Measurements from ENCODE around the gene CD101. TPM values are rescaled to one million over a fixed set of nuclear protein-coding genes. Genes with fewer than 3 reads are reported as not detected.

Gene CD101
- total and polyA plus RNA-seq, 2 of the 8 experiments (the other 6 are each of a cell fraction or from before 2014, with no cell fraction given) = 1.1 to 1.2 TPM

DNA sequence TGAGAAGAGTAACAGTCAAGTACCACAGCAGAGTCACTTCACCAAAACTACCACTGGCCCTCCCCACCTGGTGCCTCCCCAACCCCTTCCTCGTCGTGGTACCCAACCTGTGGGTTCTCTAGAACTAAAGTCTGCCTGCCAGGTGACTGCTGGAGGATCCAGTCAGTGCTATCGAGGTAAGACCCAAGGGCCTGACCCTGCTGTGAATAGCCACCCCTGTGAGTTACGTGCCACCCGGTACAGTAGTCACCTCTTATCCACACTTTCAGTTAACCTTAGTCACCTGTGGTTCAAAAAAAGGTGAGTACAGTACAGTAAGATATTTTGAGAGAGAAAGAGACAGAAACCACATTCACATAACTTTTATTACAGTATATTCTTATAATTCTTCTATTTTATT lies 75.1 kb downstream of the CD101 start:
- no peak overlapping the region for H2BK12ac ChIP-seq (ENCODE audit: low read depth, low read length)
- H2AFZ ChIP-seq (ENCODE audit: low read length) = no peak overlapping the region
- H4K5ac ChIP-seq (ENCODE audit: insufficient read length, low read depth, low read length) = no peak overlapping the region
- WGBS, 2 experiments (ENCODE audit: extremely low coverage in 1 of 2, insufficient coverage in 1 of 2, insufficient read length in 1 of 2, insufficient replicate concordance in 2 of 2, low coverage in 1 of 2, low lambda C conversion rate in 2 of 2, missing lambda C conversion rate in 1 of 2) = 91% methylated on average over 5 of the region's 5 CpGs; no CpG with 5 or more reads in 1 of the 2 experiments
- DNase-seq (ENCODE audit: low read depth in 1 of 2, low spot score in 2 of 2) (no peak), FAIRE-seq (no peak)
- H2AK5ac ChIP-seq (ENCODE audit: low read depth, low read length) = no peak overlapping the region
- H3K79me1 ChIP-seq (ENCODE audit: low read depth, low read length) = no peaks in the 10 kb centered on the region
- H3K9ac ChIP-seq (replicated peaks in 1 of 4; ENCODE audit: extremely low read depth in 1 of 4, low read depth in 3 of 4, low read length in 3 of 4) = no peak overlapping the region
- no peak overlapping the region for H3K27ac ChIP-seq (ENCODE audit: low read depth, low read length)
- H3K56ac ChIP-seq (replicated peaks; ENCODE audit: insufficient read length, low read depth, low read length) = no peak overlapping the region
- no peak overlapping the region for H3K23ac ChIP-seq (ENCODE audit: insufficient read length)
- CTCF ChIA-PET (ENCODE audit: partially characterized antibody) = interaction anchor here (1.0 to 2.8 kb wide), 5 partner anchors 9 to 209 kb away, joined by 3 to 8 read pairs (median 4); no protein-coding TSS in a partner anchor
- H2BK120ac ChIP-seq (replicated peaks; ENCODE audit: low read depth, low read length) = no peak overlapping the region
- H3K14ac ChIP-seq (ENCODE audit: insufficient read length) = no peak overlapping the region
- no peak overlapping the region for H3K4ac ChIP-seq (replicated peaks; ENCODE audit: insufficient read length, low read depth, low read length)
- H4K91ac ChIP-seq (replicated peaks; ENCODE audit: insufficient read length, low read length) = no peak overlapping the region
- H3K4me3 ChIP-seq (ENCODE audit: extremely low read depth in 1 of 4, insufficient read depth in 2 of 4, low read depth in 3 of 4, low read length in 4 of 4) = no peak overlapping the region
- TF ChIP-seq CBX8 (IDR thresholded peaks at IDR 0.05; ENCODE audit: borderline replicate concordance, low read depth, low read length) (no peak), POLR2A (IDR thresholded peaks at IDR 0.05; ENCODE audit: control extremely low read depth in 1 of 2, low read depth in 2 of 2, low read length in 2 of 2) (no peak), BRCA1 (IDR thresholded peaks at IDR 0.05; ENCODE audit: low read depth, low read length) (no peak), GTF2F1 (IDR thresholded peaks at IDR 0.05; ENCODE audit: borderline replicate concordance, low read depth, low read length) (no peak), SIN3A (conservative IDR thresholded peaks at IDR 0.05 in 1 of 2, IDR thresholded peaks at IDR 0.05 in 1 of 2; ENCODE audit: low read depth in 1 of 2, low read length in 2 of 2) (no peak)
- peaks cover 35 to 76% (median 68%) of the 10 kb centered on the region in 4 experiments for H3K36me3 ChIP-seq (ENCODE audit: control insufficient read depth in 2 of 4, insufficient read depth in 4 of 4, low read length in 3 of 4)
- no peak overlapping the region for H2BK20ac ChIP-seq (ENCODE audit: low read length)
- H3K23me2 ChIP-seq (ENCODE audit: low read depth, low read length) = no peaks in the 10 kb centered on the region
- no peak overlapping the region; the same call in 1 of the 2 replicates for H4K8ac ChIP-seq (ENCODE audit: extremely low read depth, insufficient read depth, low read length)
- H2BK15ac ChIP-seq (ENCODE audit: low read length) = no peak overlapping the region
- peaks cover 3 to 4% of the 10 kb centered on the region in 2 experiments for H4K20me1 ChIP-seq (replicated peaks in 1 of 2; ENCODE audit: control insufficient read depth in 1 of 2, insufficient read depth in 2 of 2, low read length in 2 of 2)
- H3K79me2 ChIP-seq (ENCODE audit: control insufficient read depth in 1 of 2, insufficient read depth in 2 of 2, low read length in 2 of 2) = peaks cover 0 to 5% of the 10 kb centered on the region in 2 experiments; a peak in 1 of 4 replicates
- no peak overlapping the region for H3K4me2 ChIP-seq (ENCODE audit: insufficient read depth in 1 of 2, low read depth in 2 of 2, low read length in 2 of 2)
- no peak overlapping the region for H3K18ac ChIP-seq (ENCODE audit: extremely low read depth, low read length)
- no peaks in the 10 kb centered on the region for H3K4me1 ChIP-seq (replicated peaks in 1 of 4; ENCODE audit: control insufficient read depth in 3 of 4, insufficient read depth in 4 of 4, low read length in 3 of 4)
- POLR2A ChIA-PET (ENCODE audit: partially characterized antibody) = no interaction called here
- H2BK5ac ChIP-seq (ENCODE audit: low read depth, low read length) = no peak overlapping the region
- H3K9me3 ChIP-seq (ENCODE audit: insufficient read depth in 2 of 2, low read depth in 1 of 2, low read length in 1 of 2) = no peaks in the 10 kb centered on the region
- no peaks in the 10 kb centered on the region for H3K27me3 ChIP-seq (replicated peaks in 1 of 4; ENCODE audit: control insufficient read depth in 3 of 4, extremely low read depth in 1 of 4, insufficient read depth in 3 of 4, low read length in 3 of 4)
